ENCODE measurements around the gene ITK. TPM values are rescaled to one million over a fixed set of nuclear protein-coding genes. Genes with fewer than 3 reads are reported as not detected.
A peak's percentile ranks its signal among the peaks of the same experiment; 100 is the strongest.

The ITK gene
- total and polyA plus RNA-seq, 2 of the 8 experiments (the other 6 are each of a cell fraction or from before 2014, with no cell fraction given), result 0.05 TPM; not detected in 1

GRCh38 chr5:157283434-157283833 is 102.8 kb downstream of the ITK start:
- Histone ChIP-seq H3K14ac (ENCODE audit: insufficient read length) (no peak overlapping the region), H3K36me3 (ENCODE audit: control insufficient read depth in 2 of 4, insufficient read depth in 4 of 4, low read length in 3 of 4) (peaks cover 3 to 14% (median 8%) of the 10 kb centered on the region in 4 experiments; a peak in 6 of 8 replicates), H3K23me2 (ENCODE audit: low read depth, low read length) (no peaks in the 10 kb centered on the region), H3K9me3 (ENCODE audit: insufficient read depth in 2 of 2, low read depth in 1 of 2, low read length in 1 of 2) (no peaks in the 10 kb centered on the region), H3K9ac (replicated peaks in 1 of 4; ENCODE audit: extremely low read depth in 1 of 4, low read depth in 3 of 4, low read length in 3 of 4) (no peak overlapping the region), H3K18ac (ENCODE audit: extremely low read depth, low read length) (no peak overlapping the region), H3K27me3 (replicated peaks in 1 of 4; ENCODE audit: control insufficient read depth in 3 of 4, extremely low read depth in 1 of 4, insufficient read depth in 3 of 4, low read length in 3 of 4) (no peaks in the 10 kb centered on the region), H3K23ac (ENCODE audit: insufficient read length) (no peak overlapping the region), H4K91ac (replicated peaks; ENCODE audit: insufficient read length, low read length) (no peak overlapping the region), H2BK12ac (ENCODE audit: low read depth, low read length) (no peak overlapping the region), H3K56ac (replicated peaks; ENCODE audit: insufficient read length, low read depth, low read length) (no peak overlapping the region), H2AFZ (ENCODE audit: low read length) (no peak overlapping the region), H2BK5ac (ENCODE audit: low read depth, low read length) (no peak overlapping the region; the same call in 1 of the 2 replicates), H2BK120ac (replicated peaks; ENCODE audit: low read depth, low read length) (no peak overlapping the region), H2AK5ac (ENCODE audit: low read depth, low read length) (no peak overlapping the region), H3K4ac (replicated peaks; ENCODE audit: insufficient read length, low read depth, low read length) (no peak overlapping the region), H3K27ac (ENCODE audit: low read depth, low read length) (no peak overlapping the region), H2BK15ac (ENCODE audit: low read length) (no peak overlapping the region), H3K4me3 (ENCODE audit: extremely low read depth in 1 of 4, insufficient read depth in 2 of 4, low read depth in 3 of 4, low read length in 4 of 4) (no peak overlapping the region), H4K5ac (ENCODE audit: insufficient read length, low read depth, low read length) (no peak overlapping the region), H3K4me1 (replicated peaks in 1 of 4; ENCODE audit: control insufficient read depth in 3 of 4, insufficient read depth in 4 of 4, low read length in 3 of 4) (no peaks in the 10 kb centered on the region; a peak in 3 of 7 replicates), H2BK20ac (ENCODE audit: low read length) (no peak overlapping the region), H4K8ac (ENCODE audit: extremely low read depth, insufficient read depth, low read length) (peak overlapping the region; percentile 59; the same call in 1 of the 2 replicates), H4K20me1 (replicated peaks in 1 of 2; ENCODE audit: control insufficient read depth in 1 of 2, insufficient read depth in 2 of 2, low read length in 2 of 2) (peaks cover 5 to 7% of the 10 kb centered on the region in 2 experiments), H3K79me2 (ENCODE audit: control insufficient read depth in 1 of 2, insufficient read depth in 2 of 2, low read length in 2 of 2) (peaks cover 3 to 46% of the 10 kb centered on the region in 2 experiments; a peak in 3 of 4 replicates), H3K79me1 (ENCODE audit: low read depth, low read length) (no peaks in the 10 kb centered on the region; the same call in 1 of the 2 replicates), H3K4me2 (ENCODE audit: insufficient read depth in 1 of 2, low read depth in 2 of 2, low read length in 2 of 2) (no peak overlapping the region)
- DNase-seq (ENCODE audit: low read depth in 1 of 2, low spot score in 2 of 2), result no peak
- 82% methylated on average over 3 of the region's 3 CpGs; no CpG with 5 or more reads in 1 of the 2 experiments for whole genome bisulfite sequencing, 2 experiments (ENCODE audit: extremely low coverage in 1 of 2, insufficient coverage in 1 of 2, insufficient read length in 1 of 2, insufficient replicate concordance in 2 of 2, low coverage in 1 of 2, low lambda C conversion rate in 2 of 2, missing lambda C conversion rate in 1 of 2)
- POLR2A ChIA-PET (ENCODE audit: partially characterized antibody), result no interaction called here
- no peak for FAIRE-seq
- CTCF ChIA-PET (ENCODE audit: partially characterized antibody), result interaction anchor here (1.5 to 1.9 kb wide), 2 partner anchors 26 to 136 kb away, joined by 3 to 4 read pairs; no protein-coding TSS in a partner anchor
- TF ChIP-seq EP300 (IDR thresholded peaks at IDR 0.05; ENCODE audit: borderline replicate concordance in 1 of 2, low read depth in 2 of 2, low read length in 2 of 2) (no peak), JUN (IDR thresholded peaks at IDR 0.05; ENCODE audit: low read depth, low read length) (no peak), JUND (IDR thresholded peaks at IDR 0.05; ENCODE audit: low read length) (no peak), ATF3 (IDR thresholded peaks at IDR 0.05; ENCODE audit: insufficient read depth, low read depth, low read length) (no peak), CREB1 (IDR thresholded peaks at IDR 0.05) (no peak), TAF1 (IDR thresholded peaks at IDR 0.05; ENCODE audit: low read depth, low read length) (no peak), MAX (IDR thresholded peaks at IDR 0.05) (no peak), CHD2 (IDR thresholded peaks at IDR 0.05; ENCODE audit: low read length) (no peak)

Data from H1 (cell line).